ENCODE results near the gene HSF5. TPM values are rescaled to one million over a fixed set of nuclear protein-coding genes. Genes with fewer than 3 reads are reported as not detected.

HSF5 gene
- total and polyA plus RNA-seq, 2 of the 4 experiments (the other 2 are of a cell fraction) = not detected

DNA sequence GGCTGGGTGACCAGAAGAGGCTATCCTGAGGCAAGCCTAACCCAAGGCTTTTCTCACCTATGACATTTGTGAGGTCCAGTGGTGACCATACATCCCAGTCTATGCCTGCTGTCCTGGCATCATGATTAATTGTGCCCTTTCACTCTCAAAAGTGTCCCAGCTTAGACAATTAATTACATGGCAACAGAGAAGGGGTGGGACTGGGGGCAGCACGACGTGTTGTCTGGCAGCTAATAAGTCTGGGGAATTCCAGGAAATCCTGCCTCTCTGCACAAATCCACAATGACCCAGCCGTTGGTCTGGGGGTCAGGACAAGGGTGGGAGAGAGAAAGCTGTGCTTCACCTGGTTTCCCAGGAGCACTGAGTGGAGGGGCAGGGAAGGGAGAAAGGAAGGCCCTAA, 40.2 kb upstream of the HSF5 start:
- Histone ChIP-seq H3K9ac (ENCODE audit: low read depth, low read length) (no peak overlapping the region), H2BK15ac (ENCODE audit: low read depth, low read length) (no peak overlapping the region), H2BK20ac (ENCODE audit: low read depth, low read length) (no peak overlapping the region), H3K56ac (ENCODE audit: extremely low read depth, insufficient read depth, low read length) (no peak overlapping the region), H3K4ac (ENCODE audit: low read depth, low read length) (no peak overlapping the region), H4K20me1 (ENCODE audit: insufficient read depth, low read length) (no peaks in the 10 kb centered on the region), H2AK5ac (ENCODE audit: low read depth, low read length) (no peak overlapping the region), H2AK9ac (replicated peaks; ENCODE audit: low read depth, low read length, poor library complexity) (no peak overlapping the region), H4K91ac (ENCODE audit: insufficient read depth, low read depth, low read length) (no peak overlapping the region), H3K23ac (ENCODE audit: low read depth, low read length) (no peak overlapping the region), H3K79me1 (ENCODE audit: low read depth in 1 of 2, low read length in 2 of 2) (no peaks in the 10 kb centered on the region; a peak in 1 of 4 replicates), H3K4me2 (ENCODE audit: low read depth, low read length) (no peak overlapping the region), H3K9me3 (ENCODE audit: control insufficient read depth, insufficient read depth, low read length) (no peaks in the 10 kb centered on the region), H3K27ac (ENCODE audit: insufficient read depth, low read length) (no peak overlapping the region), H3K18ac (ENCODE audit: low read depth, low read length) (no peak overlapping the region), H3K14ac (replicated peaks; ENCODE audit: low read depth, low read length) (no peak overlapping the region), H3K4me1 (ENCODE audit: control insufficient read depth, insufficient read depth, low read length) (peaks cover 18% of the 10 kb centered on the region), H4K8ac (ENCODE audit: low read depth in 2 of 2, low read length in 2 of 2) (no peak overlapping the region), H3K4me3 (ENCODE audit: insufficient read depth, low read depth, low read length) (no peak overlapping the region), H2AFZ (replicated peaks; ENCODE audit: low read length, poor library complexity) (no peak overlapping the region), H3K36me3 (ENCODE audit: control insufficient read depth, insufficient read depth, low read length) (no peaks in the 10 kb centered on the region), H4K5ac (ENCODE audit: low read depth, low read length) (no peak overlapping the region), H3K9me1 (ENCODE audit: insufficient read depth, low read length) (peaks cover 16% of the 10 kb centered on the region), H3K27me3 (ENCODE audit: control insufficient read depth, insufficient read depth, low read length) (peaks cover 3% of the 10 kb centered on the region; the same call in 1 of the 2 replicates), H2BK120ac (ENCODE audit: low read depth, low read length) (no peak overlapping the region), H2BK5ac (ENCODE audit: low read depth, low read length, poor library complexity, severe bottlenecking) (no peak overlapping the region)
- POLR2A ChIA-PET (ENCODE audit: unreplicated experiment) = no interaction called here
- dilution Hi-C loops (cut with HindIII; ENCODE audit: low sequenced_read_pairs, unreplicated experiment) = no loop called here
- TF ChIP-seq CEBPB (IDR thresholded peaks at IDR 0.05; ENCODE audit: low read depth, low read length) (no peak), MAFK (IDR thresholded peaks at IDR 0.05; ENCODE audit: low read depth, low read length) (no peak)
- no TSS peak for BruUV-seq (replicated peaks)
- intact Hi-C loops (cut with micrococcal nuclease) = no loop called here
- ATAC-seq (ENCODE audit: low read depth) (no peak), DNase-seq (no peak)
- in situ Hi-C loops (cut with MboI; ENCODE audit: low sequenced_read_pairs) = no loop called here
- CTCF ChIA-PET = interaction anchor here (1.5 kb wide), 1 partner anchor 9 kb away, joined by 3 read pairs; no protein-coding TSS in a partner anchor
- WGBS, 2 experiments (ENCODE audit: extremely low coverage in 2 of 2, insufficient read length in 1 of 2) = no CpG with 5 or more reads among the region's 3 CpGs

All from IMR-90 (cell line).